Fibroblast of skin of scalp (primary cell): ENCODE results near the gene RGS11.
"Not testable (repeated sequence)": the region's sequence is repeated elsewhere in the genome, so short reads cannot be mapped to it uniquely, and the experiment has no call there.

Experiments used
- DNase-seq: peaks from one replicate; pipeline ENCODE4 v3.0.0-alpha.2; 2013

RGS11 gene

GRCh38 chr16:280552-280951 lies 4.8 kb upstream of the RGS11 start, which contains the start of gene ARHGDIG:
Gene ARHGDIG, plus strand, starts transcription at chr16:280591. Its CDS starts 90 bp downstream, at chr16:280681.
- DNase-seq: no peak

GRCh38 chr16:280005-280460 lies 4.3 kb upstream of the RGS11 start:
- no peak for DNase-seq

- DNase-seq: no peak
These were observed 3.8 kb upstream of the RGS11 start for GRCh38 chr16:279531-279930.

- DNase-seq: peak; percentile 4
These were observed 3.2 kb upstream of the RGS11 start for GRCh38 chr16:278863-279366.

- no peak for DNase-seq
These were observed 808 bp upstream of the RGS11 start for GRCh38 chr16:276426-277077.

GRCh38 chr16:275041-275641 lies 603 bp downstream of the RGS11 start:
- no peak for DNase-seq

- DNase-seq: no peak
These were observed 2.0 kb downstream of the RGS11 start for GRCh38 chr16:273547-274421.

GRCh38 chr16:272633-273546 lies 2.9 kb downstream of the RGS11 start:
- no peak for DNase-seq

- DNase-seq: no peak
These were observed 5.1 kb downstream of the RGS11 start for GRCh38 chr16:270381-271255.

GRCh38 chr16:269061-269796 lies 6.5 kb downstream of the RGS11 start:
- no peak for DNase-seq

GRCh38 chr16:268141-269053 lies 7.3 kb downstream of the RGS11 start:
- no peak for DNase-seq

GRCh38 chr16:267562-267961 lies 8.2 kb downstream of the RGS11 start:
- DNase-seq: not testable (repeated sequence)

- no peak for DNase-seq
These were observed 9.2 kb downstream of the RGS11 start for GRCh38 chr16:266258-267164.

- no peak for DNase-seq
These were observed 10.0 kb downstream of the RGS11 start for GRCh38 chr16:265711-266110.

- no peak for DNase-seq
These were observed 10.7 kb downstream of the RGS11 start for GRCh38 chr16:265002-265529.

GRCh38 chr16:264440-264951 lies 11.2 kb downstream of the RGS11 start:
- DNase-seq: no peak

- DNase-seq: no peak
These were observed 11.8 kb downstream of the RGS11 start for GRCh38 chr16:263944-264343.
